Stimulated activated CD8-positive, alpha-beta memory T cell treated with anti-CD3 and anti-CD28 coated beads, Interleukin-7, amount 100 ng/mL, for 24 hours (primary cell): ENCODE measurements around the gene GRIN3A.
"Not testable (repeated sequence)": the region's sequence is repeated elsewhere in the genome, so short reads cannot be mapped to it uniquely, and the experiment has no call there.

Experiments
- DNase-seq: peaks from one replicate; pipeline ENCODE4 v3.0.0-alpha.2; 2020; ENCODE audit warnings: low read depth

The GRIN3A gene

DNA sequence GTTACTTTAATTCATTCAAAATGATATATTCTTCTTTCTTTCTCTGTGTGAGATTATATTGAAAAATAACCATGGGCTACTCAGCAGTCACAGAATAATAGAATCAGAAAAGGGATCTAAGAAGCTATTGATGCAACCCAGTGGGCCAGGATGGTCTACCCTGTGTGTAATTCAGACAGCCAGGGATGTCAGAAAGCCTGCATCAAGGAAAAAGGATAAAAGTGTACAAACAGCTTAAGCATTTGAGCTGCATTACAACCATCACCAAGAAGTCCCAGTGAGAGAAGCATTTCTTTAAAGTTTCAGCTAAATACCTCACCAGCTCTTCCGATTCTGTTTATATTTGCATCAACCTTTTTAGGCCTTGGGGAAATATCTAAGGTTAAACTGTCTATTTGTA, 105.8 kb downstream of the GRIN3A start:
- DNase-seq: no peak

DNA sequence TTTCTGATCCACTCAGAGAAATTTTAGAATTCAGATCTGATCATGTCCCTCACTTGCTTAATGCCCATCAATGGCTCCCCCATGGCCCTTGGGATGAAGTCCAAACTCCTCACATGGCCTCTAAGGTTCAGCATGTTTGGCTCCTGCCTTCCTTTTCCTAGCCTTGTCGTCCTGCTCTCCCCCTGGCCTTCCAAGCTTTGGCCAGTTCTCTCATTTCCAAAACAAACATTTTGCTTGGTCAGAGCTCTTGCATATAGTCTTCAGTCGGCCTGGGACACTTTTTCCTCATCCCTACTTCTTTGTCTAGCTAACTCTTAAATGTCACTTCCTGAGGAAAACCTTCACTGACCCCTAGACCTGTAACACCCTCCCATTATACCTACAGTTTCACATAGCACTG, 106.6 kb downstream of the GRIN3A start:
- no peak for DNase-seq

DNA sequence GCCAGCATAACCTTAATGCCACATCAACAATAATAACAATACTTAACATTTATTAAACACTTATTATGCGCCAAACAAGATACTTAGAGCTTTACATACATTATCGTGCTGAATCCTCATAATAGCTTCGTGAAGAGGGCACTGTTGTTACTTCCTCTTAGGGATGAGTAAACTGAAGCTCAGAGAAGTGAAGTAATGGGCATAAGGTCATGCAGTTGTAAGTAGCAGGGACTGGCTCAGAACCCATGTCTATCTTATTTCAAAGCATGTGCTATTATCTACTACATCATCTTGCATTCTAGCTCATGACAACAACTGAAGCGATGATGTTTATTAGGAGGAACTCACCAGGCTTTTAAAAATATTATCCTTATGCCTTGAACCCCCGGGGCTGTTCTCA, 108.8 kb downstream of the GRIN3A start:
- no peak for DNase-seq

DNA sequence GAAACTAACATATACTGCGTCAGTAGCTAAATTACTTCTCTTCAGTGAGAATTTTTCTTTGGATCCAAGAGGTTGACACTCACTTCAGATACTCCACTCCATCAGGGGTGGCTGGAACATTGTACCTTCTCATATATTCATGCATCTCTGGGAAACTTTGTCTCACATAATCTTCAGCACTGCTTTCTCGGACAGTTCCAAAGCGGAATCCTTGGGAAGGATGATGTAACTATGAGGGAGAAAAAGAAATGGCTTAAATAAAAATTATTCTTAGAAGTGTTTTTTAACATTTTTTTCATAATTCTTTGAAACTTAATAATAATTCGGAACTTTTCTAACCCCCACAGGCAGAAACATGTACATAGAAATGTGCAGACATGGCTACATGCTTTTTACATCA, 110.3 kb downstream of the GRIN3A start:
- no peak for DNase-seq

DNA sequence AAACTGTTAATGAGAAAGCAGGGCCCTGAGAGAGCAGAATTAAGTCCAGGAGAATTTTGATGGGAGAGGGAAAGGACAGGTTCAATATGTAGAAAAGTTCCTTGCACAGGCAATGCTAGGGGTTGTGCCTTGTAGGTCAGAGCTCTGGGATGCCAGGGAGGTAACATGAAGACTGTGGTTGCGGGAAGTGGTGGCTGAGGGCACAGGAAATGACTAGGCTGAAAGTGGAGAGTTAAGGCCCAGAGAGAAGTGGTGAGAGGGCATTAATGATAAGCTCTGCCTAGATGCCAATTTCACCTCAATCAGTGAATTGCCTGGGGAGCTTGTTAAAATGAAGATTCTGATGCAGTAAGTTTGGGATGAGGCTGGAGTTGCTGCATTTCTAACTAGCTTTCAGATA, 112.2 kb downstream of the GRIN3A start:
- no peak for DNase-seq

DNA sequence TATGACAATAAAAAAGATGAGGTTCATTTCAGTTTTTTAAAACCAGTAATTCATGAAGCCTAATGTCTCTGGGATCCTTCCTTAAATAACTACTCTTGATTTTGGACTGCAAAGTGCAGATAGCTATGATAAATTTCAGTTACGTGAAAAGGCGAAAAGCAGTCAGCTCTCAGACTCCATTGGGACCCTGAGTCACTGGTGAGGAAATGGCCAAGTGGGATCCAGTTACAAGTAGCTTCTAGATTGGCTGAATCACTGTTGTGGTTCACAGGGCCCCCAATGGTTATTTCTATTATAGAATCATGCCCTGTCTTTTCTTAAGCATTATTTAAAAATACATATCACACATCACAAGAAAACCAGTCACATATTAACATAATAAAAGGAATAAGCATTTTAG, 112.6 kb downstream of the GRIN3A start:
- no peak for DNase-seq

- DNase-seq: no peak
Observed at GRCh38 chr9:101620452-101620851, 118.0 kb downstream of the GRIN3A start.

GRCh38 chr9:101618698-101619097, 119.7 kb downstream of the GRIN3A start:
- DNase-seq: no peak

DNA sequence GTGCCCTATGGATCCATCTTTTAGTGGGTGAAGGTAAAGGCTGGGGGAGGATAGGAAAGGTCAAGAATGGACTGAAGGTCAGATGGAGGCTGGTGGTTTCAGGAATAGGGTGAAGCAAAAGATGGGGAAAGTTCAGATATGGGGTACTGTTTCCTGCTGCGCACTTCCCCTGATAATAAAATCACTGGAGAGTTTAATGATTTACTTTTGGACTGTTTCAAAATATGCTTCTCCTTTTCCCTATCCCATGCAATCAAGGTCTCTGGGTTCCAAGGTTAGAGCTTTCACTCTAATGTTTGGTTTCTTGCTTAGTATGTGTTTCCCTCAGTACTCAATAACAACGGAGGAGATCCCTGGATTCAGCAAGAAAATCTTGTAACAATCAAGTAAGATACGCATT, 132.9 kb downstream of the GRIN3A start:
- no peak for DNase-seq

DNA sequence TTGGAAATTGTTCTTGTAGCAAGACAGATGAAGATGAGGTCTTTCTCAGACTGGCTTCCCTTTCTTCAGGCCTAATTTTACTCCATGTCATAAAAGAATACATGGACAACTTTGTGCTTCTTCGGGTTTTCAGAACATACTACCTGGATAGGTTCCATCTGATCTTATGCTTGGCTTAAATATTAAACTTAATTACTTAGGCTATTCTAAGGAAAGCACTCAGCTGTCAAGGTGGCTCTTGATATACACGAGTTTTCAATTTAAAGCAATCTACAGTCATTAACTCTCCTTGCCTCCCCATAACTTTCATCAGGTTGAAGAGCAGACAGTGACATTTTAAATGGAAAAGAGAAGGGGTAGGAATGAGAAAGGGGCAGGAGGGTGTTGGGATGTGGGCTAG, 134.2 kb downstream of the GRIN3A start:
- no peak for DNase-seq

GRCh38 chr9:101601904-101602765, 136.3 kb downstream of the GRIN3A start:
- DNase-seq: no peak

DNA sequence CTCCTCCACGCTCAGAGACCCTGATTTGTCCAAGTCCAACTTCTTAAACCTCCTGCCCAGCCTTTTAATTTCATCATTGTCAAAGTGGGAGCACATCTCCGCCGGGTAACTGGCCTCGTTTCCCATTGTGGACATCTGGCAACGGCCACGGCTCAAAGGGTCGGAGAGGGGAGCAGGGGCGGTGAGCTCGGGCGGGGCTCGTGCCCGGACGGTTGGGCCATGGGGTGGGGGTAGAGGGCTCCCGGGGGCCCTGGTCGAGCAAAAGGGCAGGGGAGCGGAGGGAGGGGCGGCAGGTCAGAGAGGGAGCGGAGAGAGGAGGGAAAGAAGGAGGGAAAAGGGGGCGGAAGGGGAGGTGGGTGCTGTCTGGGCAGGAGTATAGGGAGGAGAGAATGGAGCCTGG, 143.7 kb downstream of the GRIN3A start, which contains the start of gene PPP3R2:
Gene PPP3R2, minus strand, starts transcription at position 174 of the 400 bp plus-strand sequence. Its CDS starts 48 bp downstream, at position 126.
- no peak for DNase-seq

GRCh38 chr9:101593345-101593744, 145.1 kb downstream of the GRIN3A start:
- no peak for DNase-seq

GRCh38 chr9:101592788-101593187, 145.7 kb downstream of the GRIN3A start:
- no peak for DNase-seq

- DNase-seq: no peak
Observed at GRCh38 chr9:101591787-101592446, 146.5 kb downstream of the GRIN3A start.

- DNase-seq: no peak
Observed at GRCh38 chr9:101590901-101591300, 147.5 kb downstream of the GRIN3A start.

DNA sequence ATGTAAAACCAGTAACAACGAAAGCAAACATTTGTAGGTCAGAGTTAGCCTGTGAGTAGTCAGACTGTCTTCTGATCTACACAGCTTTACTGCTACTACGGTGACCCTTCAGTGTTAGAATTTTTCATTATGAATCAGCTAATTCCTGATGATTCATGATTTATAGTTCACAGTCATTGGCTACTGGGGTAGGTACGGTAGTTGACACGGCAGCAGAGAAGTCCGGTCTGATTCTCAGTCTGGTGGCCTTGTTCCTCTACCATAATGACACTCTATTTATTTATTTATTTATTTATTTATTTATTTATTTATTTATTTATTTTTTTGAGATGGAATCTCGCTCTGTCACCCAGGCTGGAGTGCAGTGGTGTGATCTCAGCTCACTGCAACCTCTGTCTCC, 148.4 kb downstream of the GRIN3A start:
- not testable (repeated sequence) for DNase-seq

- DNase-seq: no peak
Observed at GRCh38 chr9:101587332-101588043, 151.0 kb downstream of the GRIN3A start.

GRCh38 chr9:101586651-101587050, 151.8 kb downstream of the GRIN3A start:
- no peak for DNase-seq

DNA sequence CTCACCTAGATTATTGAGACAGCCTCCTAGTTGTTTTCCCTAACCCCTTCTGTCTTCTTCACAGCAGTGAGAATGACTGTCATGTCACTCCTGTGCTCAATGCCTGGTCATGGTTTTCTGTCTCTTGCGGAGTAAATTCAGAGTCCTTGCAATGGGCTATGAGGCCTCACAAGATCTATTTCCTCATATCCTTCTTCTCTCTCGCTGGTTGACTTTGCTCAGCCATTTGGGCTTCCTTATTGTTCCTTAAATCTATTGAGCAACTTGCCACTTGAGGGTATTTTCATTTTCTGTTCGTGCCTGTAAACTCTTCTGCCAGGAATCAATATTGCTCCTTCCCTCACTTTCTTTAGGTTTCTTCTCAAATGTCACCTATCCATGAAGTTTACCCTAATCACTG, 152.7 kb downstream of the GRIN3A start:
- DNase-seq: no peak

- no peak for DNase-seq
Observed at GRCh38 chr9:101582553-101582952, 155.9 kb downstream of the GRIN3A start.

GRCh38 chr9:101579711-101580545, 158.5 kb downstream of the GRIN3A start:
- DNase-seq: no peak
